ENCODE measurements around the gene COPS3. TPM values are rescaled to one million over a fixed set of nuclear protein-coding genes. Genes with fewer than 3 reads are reported as not detected.

COPS3 gene
- total and polyA plus RNA-seq, 9 of the 15 experiments (the other 6 are each of a cell fraction or from before 2014, with no cell fraction given), result 92.4 to 295 (median 167) TPM

- no peak for TF ChIP-seq CCNT2 (IDR thresholded peaks at IDR 0.05; ENCODE audit: borderline replicate concordance, extremely low read depth, insufficient read length, low read depth, low read length)
- TF ChIP-seq SREBF2 (CRISPR knock-in tag; IDR thresholded peaks at IDR 0.05), result no peak
- TF ChIP-seq RHOXF2B (CRISPR knock-in tag; conservative IDR thresholded peaks at IDR 0.05), result no peak
These were observed 5.1 kb downstream of the COPS3 start (continued) for GRCh38 chr17:17275971-17276370.

GRCh38 chr17:17269926-17270773 is 10.9 kb downstream of the COPS3 start:
- FAIRE-seq, result no peak
- Histone ChIP-seq H3K36me3 (ENCODE audit: control insufficient read depth, insufficient read depth, low read length) (peaks cover 78% of the 10 kb centered on the region; the same call in 2 of the 3 replicates), H3K4me2 (ENCODE audit: insufficient read depth, low read length) (no peak overlapping the region), H3K27ac (ENCODE audit: extremely low read depth, low read depth, low read length) (no peak overlapping the region), H3K9me1 (ENCODE audit: control insufficient read depth, insufficient read depth, low read length) (no peaks in the 10 kb centered on the region), H3K79me2 (ENCODE audit: control insufficient read depth, insufficient read depth, low read length) (peaks cover 24% of the 10 kb centered on the region), H3K9me3 (replicated peaks; ENCODE audit: control insufficient read depth, insufficient read depth, low read depth, low read length) (no peaks in the 10 kb centered on the region), H2AFZ (ENCODE audit: low read depth, low read length) (no peak overlapping the region), H3K27me3 (ENCODE audit: control insufficient read depth in 2 of 2, insufficient read depth in 2 of 2, low read length in 2 of 2) (no peaks in the 10 kb centered on the region), H4K20me1 (replicated peaks; ENCODE audit: control insufficient read depth, insufficient read depth, low read length) (no peaks in the 10 kb centered on the region), H3K9ac (ENCODE audit: insufficient read depth in 1 of 2, low read depth in 2 of 2, low read length in 2 of 2) (no peak overlapping the region; a peak in 1 of 4 replicates), H3K4me1 (replicated peaks in 1 of 2; ENCODE audit: control insufficient read depth in 2 of 2, insufficient read depth in 2 of 2, low read length in 2 of 2) (no peaks in the 10 kb centered on the region), H3K4me3 (no peak overlapping the region)
- no peak for DNase-seq (ENCODE audit: extremely low read depth in 1 of 4, low spot score in 3 of 4)
- ATAC-seq, result no peak; the same call in 2 of the 3 replicates
- ChIA-PET POLR2A (interaction anchor here (1.0 to 1.3 kb wide), 3 partner anchors 8 to 17 kb away, joined by 3 to 10 read pairs (median 3); no protein-coding TSS in a partner anchor), CTCF (ENCODE audit: low intra/inter-chr PET ratio) (no interaction called here)
- intact Hi-C loops (cut with micrococcal nuclease), result no loop called here
- peak; percentile 25 to 37 (median 36); a peak in 4 of 6 replicates for TF ChIP-seq CTCF (IDR thresholded peaks at IDR 0.05 in 2 of 3, conservative IDR thresholded peaks at IDR 0.05 in 1 of 3; ENCODE audit: insufficient read depth in 2 of 3, low read depth in 1 of 3, low read length in 3 of 3)
- TF ChIP-seq ZNF830 (CRISPR knock-in tag; IDR thresholded peaks at IDR 0.05), result no peak
- peak; percentile 48; the same call in 1 of the 2 replicates for TF ChIP-seq ZNF384 (IDR thresholded peaks at IDR 0.05; ENCODE audit: low read depth, low read length)
- in situ Hi-C loops (cut with MboI), result no loop called here
- WGBS (ENCODE audit: insufficient coverage, low coverage, missing lambda C conversion rate), result 93% methylated on average over 5 of the region's 9 CpGs
- no TSS peak for BruUV-seq (replicated peaks)

Measured in K562 (cell line).